OCI-LY7 (cell line): Measurements from ENCODE around the gene PIN1.

Experiments used
- CTCF ChIP-seq: fragments of 200-600 bp; sonication (generic); conservative IDR thresholded peaks from 2 replicates; pipeline ENCODE4 v1.5.1; 2014; ENCODE audit warnings: mild to moderate bottlenecking, antibody characterized with exemption, low read length, moderate library complexity, mixed read lengths
- EZH2phosphoT487 ChIP-seq: fragments of 200-600 bp; sonication (generic); IDR thresholded peaks from 2 replicates; pipeline ENCODE4 v1.6.1; 2018; ENCODE audit warnings: low read depth, borderline replicate concordance, mild to moderate bottlenecking, mixed run types, antibody characterized with exemption, low read length, moderate library complexity, mixed read lengths

- TF ChIP-seq CTCF, result no peak
- TF ChIP-seq EZH2phosphoT487, result no peak
Measured at GRCh38 chr19:9862938-9863337, 27.8 kb downstream of the PIN1 start.
